ENCODE data around the gene ATG4A. TPM values are rescaled to one million over a fixed set of nuclear protein-coding genes. Genes with fewer than 3 reads are reported as not detected.

Gene ATG4A
- total RNA-seq, 1 experiment from 2014 or later, result 3.2 TPM

GRCh38 chrX:108122748-108123147, 31.2 kb downstream of the ATG4A start:
- DNase-seq (ENCODE audit: low spot score), result no peak

- no peak for DNase-seq (ENCODE audit: low spot score)
Observed at GRCh38 chrX:108123591-108124366, 32.2 kb downstream of the ATG4A start.

GRCh38 chrX:108126661-108127060, 35.1 kb downstream of the ATG4A start:
- DNase-seq (ENCODE audit: low spot score), result no peak

GRCh38 chrX:108127152-108127551, 35.6 kb downstream of the ATG4A start:
- no peak for DNase-seq (ENCODE audit: low spot score)

GRCh38 chrX:108130889-108131288, 39.3 kb downstream of the ATG4A start:
- no peak for DNase-seq (ENCODE audit: low spot score)

- DNase-seq (ENCODE audit: low spot score), result no peak
Observed at GRCh38 chrX:108131471-108131870, 39.9 kb downstream of the ATG4A start.

GRCh38 chrX:108132034-108132433, 40.5 kb downstream of the ATG4A start:
- no peak for DNase-seq (ENCODE audit: low spot score)

GRCh38 chrX:108132876-108133275, 41.3 kb downstream of the ATG4A start:
- DNase-seq (ENCODE audit: low spot score), result no peak

GRCh38 chrX:108134724-108135123, 43.1 kb downstream of the ATG4A start:
- no peak for DNase-seq (ENCODE audit: low spot score)

GRCh38 chrX:108138814-108139702, 47.5 kb downstream of the ATG4A start:
- DNase-seq (ENCODE audit: low spot score), result no peak

- DNase-seq (ENCODE audit: low spot score), result no peak
Observed at GRCh38 chrX:108148524-108148923, 56.9 kb downstream of the ATG4A start.

GRCh38 chrX:108156082-108156481, 64.5 kb downstream of the ATG4A start:
- no peak for DNase-seq (ENCODE audit: low spot score)

GRCh38 chrX:108156934-108157466, 65.4 kb downstream of the ATG4A start:
- no peak for DNase-seq (ENCODE audit: low spot score)

- DNase-seq (ENCODE audit: low spot score), result no peak
Observed at GRCh38 chrX:108157628-108158027, 66.0 kb downstream of the ATG4A start.

GRCh38 chrX:108159028-108159670, 67.6 kb downstream of the ATG4A start:
- DNase-seq (ENCODE audit: low spot score), result no peak

- DNase-seq (ENCODE audit: low spot score), result no peak
Observed at GRCh38 chrX:108160309-108160708, 68.7 kb downstream of the ATG4A start.

- no peak for DNase-seq (ENCODE audit: low spot score)
Observed at GRCh38 chrX:108162265-108162664, 70.7 kb downstream of the ATG4A start.

- no peak for DNase-seq (ENCODE audit: low spot score)
Observed at GRCh38 chrX:108163333-108164082, 71.9 kb downstream of the ATG4A start.

GRCh38 chrX:108165383-108166111, 74.0 kb downstream of the ATG4A start:
- peak; percentile 50 for DNase-seq (ENCODE audit: low spot score)

- no peak for DNase-seq (ENCODE audit: low spot score)
Observed at GRCh38 chrX:108167211-108167872, 75.8 kb downstream of the ATG4A start.
